Mucosa of rectum (tissue), 2 donors: ENCODE data around the gene METTL26.

Source experiments
- H3K27ac ChIP-seq, 2 donors: one replicate each; pipeline ENCODE4 v1.7.0; 2013; ENCODE audit warnings: inconsistent platforms in 2 of 2, low read depth in 2 of 2, low read length in 2 of 2
- H3K27me3 ChIP-seq, 2 donors: one replicate each; pipeline ENCODE4 v1.7.0; 2013; ENCODE audit warnings: low read length in 2 of 2; ENCODE audit not compliant: control insufficient read depth in 2 of 2, insufficient read depth in 2 of 2
- H3K36me3 ChIP-seq, 2 donors: one replicate each; pipeline ENCODE4 v1.7.0; 2013; ENCODE audit warnings: low read length in 2 of 2; ENCODE audit not compliant: control insufficient read depth in 2 of 2, insufficient read depth in 2 of 2
- H3K4me1 ChIP-seq, 2 donors: one replicate each; pipeline ENCODE4 v1.7.0; 2013; ENCODE audit warnings: low read length in 2 of 2, mild to moderate bottlenecking in 1 of 2; ENCODE audit not compliant: control insufficient read depth in 2 of 2, insufficient read depth in 2 of 2
- H3K4me3 ChIP-seq, 2 donors: one replicate each; pipeline ENCODE4 v1.7.0; 2013; ENCODE audit warnings: low read length in 2 of 2
- H3K9ac ChIP-seq, 2 donors: one replicate each; pipeline ENCODE4 v1.7.0; 2013; ENCODE audit warnings: low read length in 2 of 2, low read depth in 1 of 2, mild to moderate bottlenecking in 1 of 2
- H3K9me3 ChIP-seq, 2 donors: one replicate each; pipeline ENCODE4 v1.7.0; 2013; ENCODE audit warnings: low read length in 2 of 2; ENCODE audit not compliant: control insufficient read depth in 2 of 2
- donor health status: healthy.
- donor health status: Normal muscosa, but diverticular disease.

METTL26 gene

GRCh38 chr16:657487-657886 lies 21.4 kb upstream of the METTL26 start:
- no peaks in the 10 kb centered on the region for H3K27me3 ChIP-seq
- H3K9ac ChIP-seq, result no peak overlapping the region
- H3K9me3 ChIP-seq, result no peaks in the 10 kb centered on the region
- no peak overlapping the region for H3K4me3 ChIP-seq
- no peak overlapping the region for H3K27ac ChIP-seq
- peaks cover 9% of the 10 kb centered on the region in 2 donors for H3K4me1 ChIP-seq
- H3K36me3 ChIP-seq, result peaks cover 1 to 2% of the 10 kb centered on the region in 2 donors

GRCh38 chr16:654034-654433 lies 17.9 kb upstream of the METTL26 start:
- H3K9ac ChIP-seq, result no peak overlapping the region
- H3K4me1 ChIP-seq, result peaks cover 4 to 8% of the 10 kb centered on the region in 2 donors
- no peak overlapping the region for H3K4me3 ChIP-seq
- H3K9me3 ChIP-seq, result no peaks in the 10 kb centered on the region
- peaks cover 1 to 2% of the 10 kb centered on the region in 2 donors for H3K36me3 ChIP-seq
- H3K27me3 ChIP-seq, result no peaks in the 10 kb centered on the region
- H3K27ac ChIP-seq, result no peak overlapping the region

GRCh38 chr16:652454-653305 lies 16.6 kb upstream of the METTL26 start:
- Histone ChIP-seq H3K36me3 (no peaks in the 10 kb centered on the region), H3K4me1 (peaks cover 16 to 22% of the 10 kb centered on the region in 2 donors), H3K27me3 (no peaks in the 10 kb centered on the region)

GRCh38 chr16:651844-652243 lies 15.7 kb upstream of the METTL26 start:
- no peak overlapping the region for H3K27ac ChIP-seq

More at GRCh38 chr16:652454-653305, 16.6 kb upstream of the METTL26 start:
- no peak overlapping the region for H3K9ac ChIP-seq
- H3K9me3 ChIP-seq, result no peaks in the 10 kb centered on the region
- no peak overlapping the region for H3K4me3 ChIP-seq
- no peak overlapping the region for H3K27ac ChIP-seq

GRCh38 chr16:649631-650030 lies 13.5 kb upstream of the METTL26 start:
- peak overlapping the region in 1 of 2 donors; percentile 72 for H3K9ac ChIP-seq
- H3K4me1 ChIP-seq, result peaks cover 41 to 48% of the 10 kb centered on the region in 2 donors
- no peaks in the 10 kb centered on the region for H3K27me3 ChIP-seq
- no peaks in the 10 kb centered on the region for H3K9me3 ChIP-seq
- H3K27ac ChIP-seq, result peak overlapping the region in 1 of 2 donors; percentile 94
- peak overlapping the region; percentile 64 to 72 for H3K4me3 ChIP-seq
- no peaks in the 10 kb centered on the region for H3K36me3 ChIP-seq

More at GRCh38 chr16:651844-652243, 15.7 kb upstream of the METTL26 start:
- H3K4me1 ChIP-seq, result peaks cover 24 to 30% of the 10 kb centered on the region in 2 donors
- no peaks in the 10 kb centered on the region for H3K9me3 ChIP-seq
- H3K27me3 ChIP-seq, result no peaks in the 10 kb centered on the region
- no peaks in the 10 kb centered on the region for H3K36me3 ChIP-seq
- H3K9ac ChIP-seq, result no peak overlapping the region
- H3K4me3 ChIP-seq, result no peak overlapping the region

- H3K9me3 ChIP-seq, result no peaks in the 10 kb centered on the region
- no peaks in the 10 kb centered on the region for H3K36me3 ChIP-seq
- peak within 1 kb of the TSS; percentile 72 to 73 for H3K9ac ChIP-seq
- peak within 1 kb of the TSS; percentile 94 to 95 for H3K27ac ChIP-seq
- no peaks in the 10 kb centered on the region for H3K27me3 ChIP-seq
- H3K4me1 ChIP-seq, result peaks cover 45 to 55% of the 10 kb centered on the region in 2 donors
- H3K4me3 ChIP-seq, result peak within 1 kb of the TSS; percentile 64 to 72
Measured at GRCh38 chr16:648781-649589, 12.9 kb upstream of the METTL26 start, which contains the start of gene WDR90. Gene WDR90, plus strand, starts transcription at chr16:649365. Its CDS starts 52 bp downstream, at chr16:649417.

GRCh38 chr16:648071-648780 lies 12.1 kb upstream of the METTL26 start:
- H3K4me1 ChIP-seq, result peaks cover 50 to 61% of the 10 kb centered on the region in 2 donors
- peak overlapping the region; percentile 72 to 73 for H3K9ac ChIP-seq
- H3K36me3 ChIP-seq, result no peaks in the 10 kb centered on the region
- H3K4me3 ChIP-seq, result peak overlapping the region; percentile 64 to 72
- H3K27me3 ChIP-seq, result no peaks in the 10 kb centered on the region
- H3K27ac ChIP-seq, result peak overlapping the region; percentile 94 to 95
- H3K9me3 ChIP-seq, result no peaks in the 10 kb centered on the region

- Histone ChIP-seq H3K4me3 (peak overlapping the region; percentile 20 to 45), H3K27ac (peak overlapping the region; percentile 94 to 95), H3K4me1 (peaks cover 58 to 70% of the 10 kb centered on the region in 2 donors)
Measured at GRCh38 chr16:647173-647902, 11.2 kb upstream of the METTL26 start.

GRCh38 chr16:646679-647172 lies 10.6 kb upstream of the METTL26 start:
- Histone ChIP-seq H3K9ac (peak overlapping the region; percentile 60 to 72), H3K4me1 (peaks cover 58 to 70% of the 10 kb centered on the region in 2 donors)

More at GRCh38 chr16:647173-647902, 11.2 kb upstream of the METTL26 start:
- H3K36me3 ChIP-seq, result no peaks in the 10 kb centered on the region
- H3K9me3 ChIP-seq, result no peaks in the 10 kb centered on the region
- peak overlapping the region; percentile 60 to 72 for H3K9ac ChIP-seq
- H3K27me3 ChIP-seq, result no peaks in the 10 kb centered on the region

More at GRCh38 chr16:646679-647172, 10.6 kb upstream of the METTL26 start:
- Histone ChIP-seq H3K36me3 (no peaks in the 10 kb centered on the region), H3K27me3 (no peaks in the 10 kb centered on the region), H3K4me3 (peak overlapping the region; percentile 3 to 45), H3K27ac (peak overlapping the region; percentile 94 to 95), H3K9me3 (no peaks in the 10 kb centered on the region)
